DOHH2 (cell line): ENCODE results near the gene PLEKHG5.

ENCODE experiments used
- EZH2phosphoT487 ChIP-seq: fragments of 200-600 bp; sonication (generic); IDR thresholded peaks from 2 replicates; pipeline ENCODE4 v1.6.1; 2017; ENCODE audit warnings: borderline replicate concordance, mild to moderate bottlenecking, antibody characterized with exemption, low read length, moderate library complexity, mixed read lengths
- TF ChIP-seq, protein P1 (sequence below): fragments of 200-600 bp; sonication (generic); IDR thresholded peaks from one replicate; pipeline ENCODE4 v1.5.1; 2014; ENCODE audit warnings: antibody characterized with exemption, mild to moderate bottlenecking, low read depth, low read length; ENCODE audit not compliant: poor library complexity, severe bottlenecking

DNA sequence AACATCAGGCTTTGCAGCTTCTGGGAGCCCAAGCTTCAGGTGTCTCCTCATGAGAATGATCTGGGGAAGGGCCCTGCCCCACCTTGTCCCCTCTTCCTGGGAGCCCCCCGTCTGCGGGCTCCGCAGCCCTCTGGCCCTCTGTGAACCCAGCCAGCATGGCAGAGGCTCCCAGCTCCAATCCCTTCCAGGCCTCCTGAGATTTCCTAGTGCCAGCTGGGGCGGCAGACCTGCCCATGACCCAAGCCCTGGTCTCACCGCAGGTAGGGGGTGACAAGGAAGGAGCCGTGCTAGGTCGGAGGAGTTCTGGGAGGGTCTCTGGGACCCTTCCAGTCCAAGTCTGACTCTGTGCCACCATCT, 7.7 kb downstream of the PLEKHG5 start:
- TF ChIP-seq, protein P1, sequence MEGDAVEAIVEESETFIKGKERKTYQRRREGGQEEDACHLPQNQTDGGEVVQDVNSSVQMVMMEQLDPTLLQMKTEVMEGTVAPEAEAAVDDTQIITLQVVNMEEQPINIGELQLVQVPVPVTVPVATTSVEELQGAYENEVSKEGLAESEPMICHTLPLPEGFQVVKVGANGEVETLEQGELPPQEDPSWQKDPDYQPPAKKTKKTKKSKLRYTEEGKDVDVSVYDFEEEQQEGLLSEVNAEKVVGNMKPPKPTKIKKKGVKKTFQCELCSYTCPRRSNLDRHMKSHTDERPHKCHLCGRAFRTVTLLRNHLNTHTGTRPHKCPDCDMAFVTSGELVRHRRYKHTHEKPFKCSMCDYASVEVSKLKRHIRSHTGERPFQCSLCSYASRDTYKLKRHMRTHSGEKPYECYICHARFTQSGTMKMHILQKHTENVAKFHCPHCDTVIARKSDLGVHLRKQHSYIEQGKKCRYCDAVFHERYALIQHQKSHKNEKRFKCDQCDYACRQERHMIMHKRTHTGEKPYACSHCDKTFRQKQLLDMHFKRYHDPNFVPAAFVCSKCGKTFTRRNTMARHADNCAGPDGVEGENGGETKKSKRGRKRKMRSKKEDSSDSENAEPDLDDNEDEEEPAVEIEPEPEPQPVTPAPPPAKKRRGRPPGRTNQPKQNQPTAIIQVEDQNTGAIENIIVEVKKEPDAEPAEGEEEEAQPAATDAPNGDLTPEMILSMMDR, result no peak
- no peak for TF ChIP-seq EZH2phosphoT487
